Measurements from ENCODE around the gene PAPSS1.
A peak's percentile ranks its signal among the peaks of the same experiment; 100 is the strongest.
"Not testable (repeated sequence)": the region's sequence is repeated elsewhere in the genome, so short reads cannot be mapped to it uniquely, and the experiment has no call there.

Gene PAPSS1

DNA sequence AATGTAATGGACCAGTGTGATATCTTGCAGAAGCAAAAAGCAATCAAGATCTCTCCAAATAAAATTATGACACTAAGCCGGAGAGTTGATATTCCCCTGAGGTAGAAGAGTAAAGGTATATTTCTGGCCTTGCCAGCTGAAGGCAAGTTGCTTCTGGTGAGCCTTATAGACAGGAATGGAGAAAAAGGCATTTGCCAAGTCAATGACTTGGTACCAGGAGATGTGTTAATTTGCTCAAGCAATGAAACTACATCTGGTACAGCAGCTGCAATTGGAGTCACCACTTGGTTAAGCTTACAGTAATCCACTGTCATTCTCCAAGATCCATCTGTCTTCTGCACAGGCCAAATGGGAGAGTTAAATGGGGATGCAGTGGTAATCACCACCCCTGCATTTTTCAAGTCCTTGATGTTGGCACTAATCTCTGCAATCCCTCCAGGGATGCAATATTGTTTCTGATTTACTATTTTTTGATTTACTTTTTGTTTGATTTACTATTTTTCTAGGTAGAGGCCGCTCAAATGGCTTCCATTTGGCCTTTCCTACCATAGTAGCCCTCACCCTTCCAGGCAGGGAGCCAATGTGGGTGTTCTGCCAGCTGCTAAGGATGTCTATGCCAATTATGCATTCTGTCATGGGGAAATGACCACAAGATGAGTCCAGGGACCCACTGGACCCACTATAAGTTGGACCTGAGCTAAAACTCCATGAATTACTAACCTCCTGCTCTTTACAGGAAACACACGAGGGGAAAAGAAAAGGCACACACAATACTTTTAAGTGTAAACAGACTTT lies 6.3 kb upstream of the PAPSS1 start:
- DNase-seq: not testable (repeated sequence)

DNA sequence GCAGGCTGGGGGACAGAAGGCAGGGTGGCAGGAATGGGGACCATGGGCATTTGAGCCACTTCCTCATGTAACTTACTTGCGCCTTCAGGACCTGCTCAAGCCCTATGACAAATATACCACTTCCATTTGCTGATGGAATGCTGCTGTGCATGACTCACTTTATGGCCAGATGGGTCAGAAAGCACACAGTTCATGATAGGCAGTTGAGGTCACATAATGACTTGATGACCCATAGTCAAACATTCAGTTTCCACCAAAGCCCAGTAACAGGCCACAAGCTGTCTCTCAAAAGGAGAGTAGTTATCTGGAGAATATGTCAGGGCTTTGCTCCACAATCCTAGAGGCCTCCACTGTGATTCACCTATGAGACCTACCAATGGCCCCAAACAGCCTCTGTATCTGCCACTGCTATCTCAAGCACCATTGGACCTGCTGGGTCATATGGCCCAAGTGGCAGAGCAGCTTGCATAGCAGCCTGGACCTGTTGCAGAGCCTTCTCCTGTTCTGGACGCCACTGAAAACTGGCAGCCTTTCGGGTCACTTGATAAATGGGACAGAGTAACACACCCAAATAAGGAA lies 5.3 kb upstream of the PAPSS1 start:
- DNase-seq: no peak

GRCh38 chr4:107723331-107723730 lies 3.3 kb upstream of the PAPSS1 start:
- DNase-seq: not testable (repeated sequence)

DNA sequence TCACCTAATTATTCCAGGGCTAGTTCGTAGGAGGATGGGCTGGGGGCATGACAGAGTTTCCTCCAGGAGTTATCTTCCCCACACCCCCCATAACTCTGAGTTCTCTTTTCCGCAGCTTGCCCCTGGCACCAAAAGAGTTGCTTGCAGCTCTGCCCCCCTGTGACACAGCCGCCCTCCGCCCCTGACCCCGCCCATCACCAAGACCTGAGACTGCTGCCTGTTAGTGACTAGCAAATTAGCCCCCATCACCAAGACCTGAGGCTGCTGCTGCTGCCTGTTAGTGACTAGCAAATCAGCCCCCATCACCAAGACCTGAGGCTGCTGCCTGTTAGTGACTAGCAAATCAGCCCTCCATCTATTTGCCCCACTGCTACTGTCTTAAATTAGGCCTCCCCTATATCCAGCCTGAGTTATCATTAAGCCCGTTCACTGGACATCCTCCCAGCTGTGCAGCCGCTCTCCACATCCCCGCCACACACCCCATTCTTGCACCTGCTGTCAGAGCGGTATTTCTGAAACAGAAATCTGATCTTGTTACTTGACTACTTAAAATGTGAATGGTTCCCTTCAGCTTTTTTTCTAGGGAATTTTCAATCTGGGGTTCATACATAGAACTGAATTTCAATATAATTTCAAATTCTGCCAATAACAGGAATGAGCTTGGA lies 1.5 kb upstream of the PAPSS1 start:
- DNase-seq: peak in 4 of 51 donors; percentile 7 to 30 (median 12)

- peak in 27 of 51 donors; percentile 11 to 73 (median 44) for DNase-seq
These were observed 670 bp downstream of the PAPSS1 start for GRCh38 chr4:107719207-107719921.

DNA sequence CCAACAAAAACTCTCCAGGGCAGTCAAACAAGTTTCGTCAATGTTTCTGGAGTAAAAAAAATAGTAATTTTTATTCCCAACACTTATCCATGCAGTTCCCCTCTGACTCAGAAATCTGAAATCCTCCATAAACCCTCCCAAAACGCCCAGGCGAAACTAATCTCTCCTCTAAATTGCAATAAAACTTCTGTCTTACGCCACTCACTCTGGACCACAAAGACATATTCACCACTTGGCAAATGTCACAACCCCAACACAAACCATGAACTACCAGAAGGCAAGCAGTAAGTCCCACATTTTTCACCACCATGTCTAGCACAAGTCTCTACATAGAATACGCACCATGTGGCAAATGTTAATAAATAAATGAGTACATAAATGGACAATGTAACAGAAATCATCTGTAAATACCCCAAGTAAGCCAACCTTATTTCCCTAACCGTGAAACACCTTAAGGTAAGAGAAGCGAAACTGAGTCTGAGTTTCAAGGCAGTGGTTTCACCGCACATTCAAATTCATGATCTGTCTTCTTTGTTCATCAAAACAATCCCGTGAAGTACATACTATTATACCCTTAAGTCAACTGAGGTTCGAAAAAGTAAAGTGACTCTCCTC lies 1.6 kb downstream of the PAPSS1 start:
- DNase-seq: no peak

DNA sequence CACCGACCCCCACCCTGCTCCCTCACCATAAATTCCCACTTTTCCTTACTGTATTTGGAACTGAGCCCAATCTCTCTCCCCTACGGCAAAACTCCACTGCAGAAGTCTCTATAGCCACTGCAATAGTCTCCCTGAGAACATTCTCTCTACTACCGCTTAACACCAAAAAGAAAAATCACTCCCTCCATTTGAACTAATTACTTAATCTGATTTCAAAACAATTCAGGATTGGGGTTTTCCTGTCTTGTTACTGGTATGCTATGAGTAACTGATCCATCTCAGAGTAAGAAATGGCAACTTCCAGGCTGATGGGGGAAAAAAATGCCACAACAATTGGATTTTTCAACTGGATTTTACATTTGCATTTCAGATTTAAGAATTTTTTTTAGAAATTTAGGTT lies 5.8 kb downstream of the PAPSS1 start:
- no peak for DNase-seq

- no peak for DNase-seq
These were observed 7.8 kb downstream of the PAPSS1 start for GRCh38 chr4:107712236-107712635.

DNA sequence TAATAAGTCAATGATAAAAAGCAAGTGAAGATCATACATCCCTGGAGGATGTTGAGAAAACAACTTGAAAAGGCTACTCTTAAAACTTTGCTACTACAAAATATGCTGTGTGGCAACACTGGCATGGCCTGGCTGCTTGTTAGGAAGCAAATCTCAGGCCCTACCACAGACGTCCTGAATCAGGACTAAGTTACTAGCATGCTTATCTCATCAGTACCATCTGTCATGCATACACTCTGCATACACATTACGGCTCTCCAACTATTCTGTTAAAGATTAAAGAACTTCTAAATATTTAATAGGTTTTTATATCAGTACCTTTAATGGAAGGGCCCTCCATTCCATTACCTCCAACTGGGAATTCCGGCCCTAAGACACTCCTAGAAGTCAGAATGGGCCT lies 8.2 kb downstream of the PAPSS1 start:
- DNase-seq: no peak

DNA sequence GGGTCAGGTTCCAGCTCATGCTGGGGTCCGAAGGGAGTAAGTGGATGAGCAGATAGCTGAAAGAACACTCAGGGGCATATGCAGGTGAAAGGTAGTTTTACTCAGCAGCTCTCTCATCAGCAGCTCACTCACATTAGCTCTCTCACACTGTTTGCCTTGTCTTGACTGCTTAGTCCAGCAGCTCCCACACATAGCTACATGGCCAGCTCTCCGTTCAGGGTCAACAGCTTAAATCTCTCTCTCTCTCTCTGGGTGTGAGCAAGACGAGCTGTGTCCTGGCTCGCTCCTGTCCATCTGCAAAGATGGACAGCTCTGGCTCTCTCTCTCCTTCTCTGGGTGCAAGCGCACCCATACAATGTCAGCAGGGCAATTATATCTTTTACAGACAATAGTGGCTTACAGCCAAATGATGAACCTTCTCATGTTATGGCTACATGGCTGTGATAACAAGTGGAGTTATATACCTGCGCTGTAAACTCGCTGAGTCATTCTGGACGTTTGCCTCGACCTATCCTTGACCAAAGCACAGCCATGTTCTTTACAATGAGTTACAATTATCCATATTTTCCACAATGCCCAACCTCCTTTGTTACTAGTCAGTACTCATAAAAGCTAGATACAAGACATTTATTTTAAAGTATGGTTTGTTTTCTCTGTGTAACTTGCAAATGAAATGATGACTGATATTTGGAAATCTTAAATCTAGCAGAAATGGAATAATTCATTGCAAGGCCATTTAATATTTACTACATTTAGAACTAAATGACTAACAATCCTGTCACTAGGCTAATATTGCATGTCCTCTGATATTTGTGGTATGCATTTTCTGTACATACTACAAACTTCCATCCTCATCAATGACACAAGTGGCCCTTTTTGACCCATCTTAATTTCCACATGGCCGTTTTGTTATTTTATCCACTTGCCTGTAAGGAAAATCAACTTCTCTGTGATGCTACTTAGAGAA lies 9.3 kb downstream of the PAPSS1 start:
- DNase-seq: no peak

- no peak for DNase-seq
These were observed 10.1 kb downstream of the PAPSS1 start for GRCh38 chr4:107709916-107710315.

DNA sequence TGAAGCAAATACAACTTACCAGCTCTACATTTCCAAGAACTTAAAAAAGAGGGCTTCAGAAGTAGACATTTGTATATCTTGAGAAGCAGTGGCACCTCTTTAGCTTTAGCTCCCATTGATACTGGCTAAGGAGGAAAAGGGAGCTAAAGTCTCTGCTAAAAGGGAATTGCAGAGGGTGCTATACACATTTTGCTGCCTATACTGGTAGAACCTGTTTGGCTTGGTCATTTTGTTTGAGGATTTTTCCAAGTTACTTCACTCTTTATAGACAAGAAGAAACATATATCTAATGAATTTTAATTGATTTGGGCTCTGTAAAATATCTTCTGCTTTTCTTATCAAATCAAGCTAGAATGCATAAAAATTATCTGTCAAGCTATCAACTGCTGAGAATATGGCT lies 11.8 kb downstream of the PAPSS1 start:
- no peak for DNase-seq

DNA sequence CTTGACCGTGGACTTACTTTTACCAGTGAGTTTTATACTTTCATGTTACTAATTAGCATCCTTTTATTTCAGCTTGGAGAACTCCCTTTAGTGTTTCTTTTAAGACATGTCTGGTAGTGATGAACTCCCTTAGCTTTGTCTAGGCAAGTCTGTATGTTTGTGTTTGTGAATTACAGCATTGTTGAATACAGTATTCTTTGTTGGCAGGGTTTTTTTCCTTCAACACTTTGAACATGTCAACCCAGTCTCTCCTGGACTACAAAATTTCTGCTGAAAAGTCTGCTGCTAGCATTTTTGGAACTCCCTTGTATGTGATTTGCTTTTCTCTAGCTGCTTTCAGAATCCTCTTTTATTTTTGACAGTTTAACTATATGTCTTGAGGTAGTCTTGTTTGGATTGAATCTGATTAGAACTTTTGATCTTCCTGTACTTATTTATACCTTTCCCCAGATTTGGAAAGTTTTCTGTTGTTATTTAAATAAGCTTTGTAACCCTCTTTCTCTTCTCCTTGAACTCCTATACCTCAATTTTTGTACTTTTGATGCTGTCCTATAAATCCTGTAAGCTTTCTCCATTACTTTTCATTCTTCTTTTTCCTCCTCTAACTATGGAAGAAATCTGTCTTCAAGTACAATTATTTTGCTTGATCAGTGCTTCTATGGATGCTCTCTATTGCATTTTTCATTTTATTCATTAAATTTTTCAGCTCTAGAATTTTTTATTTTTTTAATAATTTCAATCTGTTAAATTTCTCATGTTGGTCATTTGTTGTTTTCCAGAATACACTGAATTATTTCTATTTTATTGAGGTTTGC lies 14.1 kb downstream of the PAPSS1 start:
- no peak for DNase-seq

GRCh38 chr4:107701565-107701964 lies 18.5 kb downstream of the PAPSS1 start:
- no peak for DNase-seq

DNA sequence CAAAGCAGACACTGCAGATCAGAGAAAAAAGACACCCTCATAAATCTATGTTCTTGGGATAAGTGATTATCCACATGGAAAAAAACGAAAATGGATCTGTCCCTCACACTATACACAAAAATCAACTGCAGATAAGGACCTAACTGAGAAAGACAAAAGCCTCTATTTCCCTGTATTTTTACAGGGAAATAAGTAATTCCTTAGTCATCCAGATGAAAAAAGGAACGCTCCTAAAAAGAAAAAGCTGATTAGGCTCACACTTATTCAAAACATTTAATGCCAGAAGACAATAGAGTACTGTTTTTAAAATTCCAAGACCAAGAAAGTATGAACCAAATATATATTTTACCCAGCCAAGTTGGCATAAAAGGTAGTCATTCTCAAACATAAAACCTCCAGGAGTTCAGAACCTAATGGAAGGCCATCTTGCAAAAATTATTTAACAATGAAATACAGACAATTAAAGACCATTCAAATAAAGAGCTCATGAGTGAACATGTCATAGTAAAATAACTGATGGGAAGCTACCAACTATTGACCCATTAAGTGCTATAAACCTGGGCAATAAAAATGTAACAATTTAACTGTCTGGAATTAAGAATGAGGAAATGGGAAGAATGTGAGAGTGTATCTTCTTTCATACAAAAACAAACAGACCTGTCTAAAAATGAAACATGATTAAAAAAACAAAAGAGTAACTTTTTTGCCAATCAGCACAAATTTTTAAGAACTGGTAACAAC lies 20.4 kb downstream of the PAPSS1 start:
- DNase-seq: no peak

- DNase-seq: not testable (repeated sequence)
These were observed 23.8 kb downstream of the PAPSS1 start for GRCh38 chr4:107696187-107696586.

GRCh38 chr4:107693132-107693531 lies 26.9 kb downstream of the PAPSS1 start:
- DNase-seq: no peak

GRCh38 chr4:107692202-107692601 lies 27.8 kb downstream of the PAPSS1 start:
- no peak for DNase-seq

DNA sequence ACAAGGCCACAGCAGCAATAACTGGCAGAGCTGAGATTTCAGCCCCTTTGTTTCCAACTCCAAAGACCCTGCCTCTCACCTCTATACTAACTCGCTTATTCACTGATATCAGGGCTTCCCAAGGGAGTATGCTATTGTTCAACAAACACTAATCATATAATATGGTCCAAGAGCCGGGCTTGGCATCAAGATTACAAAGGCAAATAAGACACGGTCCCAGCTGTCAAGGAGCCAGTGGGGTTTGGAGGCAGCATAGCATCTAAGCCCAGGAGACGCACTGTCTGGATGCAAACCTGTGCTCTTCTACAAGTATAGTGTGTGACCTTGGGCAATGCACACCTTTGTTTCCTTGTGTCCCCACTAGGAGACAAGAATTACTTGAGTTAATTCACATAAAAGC lies 28.7 kb downstream of the PAPSS1 start:
- DNase-seq: no peak

Data from hypothalamus (tissue), 51 donors.